Kidney capillary endothelial cell (primary cell): ENCODE measurements around the gene FBN1.

Experiments
- DNase-seq: peaks from one replicate; pipeline ENCODE4 v3.0.0-alpha.2; 2018; ENCODE audit warnings: low spot score

Gene FBN1

DNA sequence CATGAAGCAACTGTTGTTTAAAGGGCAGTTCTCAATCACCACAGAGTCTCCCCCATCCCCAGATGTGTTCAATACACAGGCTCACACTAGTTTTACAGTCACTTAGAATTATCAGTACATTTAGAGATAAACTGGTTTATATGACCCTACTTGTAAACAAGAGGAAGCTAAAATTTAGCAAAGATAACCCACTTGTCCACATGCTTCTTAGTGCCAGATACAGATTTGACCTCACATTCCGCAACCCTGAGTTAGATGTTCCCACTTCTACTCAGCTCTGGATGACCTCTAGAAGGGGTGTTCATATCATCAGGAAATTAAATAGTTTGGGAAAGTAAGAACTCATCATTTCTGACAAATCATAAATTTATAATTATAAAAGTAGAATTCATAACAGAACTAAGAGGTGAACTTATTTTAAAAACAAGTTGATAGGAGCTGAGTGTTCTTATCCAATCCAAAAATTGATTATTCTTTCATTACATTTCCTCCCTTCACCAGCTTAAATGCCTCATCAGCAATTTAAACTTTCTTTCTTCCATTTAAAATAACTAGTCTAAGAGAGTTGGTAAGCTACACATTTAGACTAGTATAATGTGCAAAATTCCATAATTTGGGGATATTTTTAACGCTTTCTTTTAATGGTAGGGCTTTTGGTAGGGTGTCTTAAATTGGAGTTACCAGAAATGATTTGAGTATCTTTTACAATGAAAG, 131.2 kb downstream of the FBN1 start:
- no peak for DNase-seq

DNA sequence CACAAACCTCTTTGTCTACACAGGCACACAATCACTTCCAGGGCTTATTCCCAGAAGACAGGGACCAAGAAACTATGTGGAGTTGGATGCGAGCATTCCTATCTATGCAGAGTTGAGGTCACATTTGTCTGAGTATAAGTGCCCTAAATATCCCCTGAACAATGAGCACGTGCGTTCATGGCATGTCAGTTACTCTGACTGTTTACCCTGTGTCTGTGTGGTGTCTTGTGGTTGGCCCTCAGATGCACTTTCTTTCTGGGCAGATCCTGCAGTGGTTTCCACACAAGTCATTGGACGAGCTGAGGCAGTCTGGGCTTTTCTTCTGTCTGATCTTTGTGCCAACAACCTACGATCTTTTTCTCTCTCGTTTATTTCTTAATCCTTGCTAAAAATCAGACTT, 134.5 kb downstream of the FBN1 start:
- DNase-seq = no peak

DNA sequence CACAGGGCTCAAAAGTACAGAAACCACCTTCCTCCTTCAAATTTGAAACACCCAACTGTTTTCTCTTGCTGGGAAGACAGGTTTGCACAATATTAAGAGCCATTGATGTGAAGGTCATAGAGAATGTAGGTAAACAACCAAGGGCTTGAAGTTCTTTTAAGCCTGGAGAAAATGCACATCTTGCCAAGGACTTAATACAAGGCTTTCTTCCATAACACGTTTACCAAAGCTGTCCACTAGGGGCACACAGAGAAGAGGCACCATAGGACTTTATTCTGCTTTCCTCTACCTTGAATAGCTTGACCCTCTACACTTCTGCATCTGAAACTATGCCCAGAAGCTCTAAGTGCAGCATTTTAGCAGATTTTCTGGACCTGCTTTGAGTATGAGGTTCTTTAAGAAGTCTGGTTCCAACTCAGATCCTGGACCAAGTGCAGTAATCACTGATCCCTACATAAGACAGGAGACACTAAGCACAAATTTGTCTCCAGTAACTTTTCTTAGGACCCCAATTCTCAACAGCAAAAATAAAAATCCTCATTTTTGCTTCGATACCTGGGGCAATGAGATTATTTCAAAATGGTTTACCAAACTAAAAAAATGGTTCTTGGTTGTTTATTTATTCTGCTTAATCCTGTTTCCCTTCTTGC, 138.0 kb downstream of the FBN1 start:
- DNase-seq = peak; percentile 41

DNA sequence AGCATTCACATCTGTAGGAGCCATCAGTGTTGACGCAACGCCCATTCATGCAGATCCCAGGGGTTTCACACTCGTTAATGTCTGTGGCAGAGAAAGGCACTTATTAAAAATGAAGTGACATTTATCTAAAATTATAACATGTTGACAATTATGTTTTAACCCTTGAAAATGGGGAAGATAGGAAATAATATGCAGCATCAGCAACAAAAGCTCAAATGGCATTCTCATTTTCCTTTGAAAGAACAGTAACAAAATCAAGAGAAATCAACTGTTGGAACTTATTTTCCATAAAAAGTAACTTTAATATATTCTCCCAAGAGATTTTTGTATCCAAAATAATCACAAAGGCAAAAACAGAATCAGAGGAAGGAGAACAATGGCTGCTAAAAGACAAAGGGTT, 140.4 kb downstream of the FBN1 start:
- no peak for DNase-seq

DNA sequence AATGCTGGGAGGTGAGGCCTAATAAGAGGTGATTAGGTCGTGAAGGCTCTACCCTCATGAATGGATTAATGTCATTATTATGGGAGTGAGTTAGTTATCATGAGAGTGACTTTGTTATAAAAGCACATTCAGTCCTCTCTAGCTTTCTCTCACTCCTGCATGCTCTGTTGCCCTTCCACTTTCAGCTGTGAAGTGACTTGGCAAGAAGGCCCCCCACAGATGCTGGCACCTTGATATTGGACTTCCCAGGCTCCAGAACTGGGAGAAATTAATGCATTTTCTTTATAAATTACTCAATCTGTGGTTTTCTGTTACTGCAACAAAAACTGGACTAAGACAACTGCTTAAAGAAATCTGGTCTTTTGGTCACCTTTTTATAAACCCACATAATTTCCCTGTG, 144.3 kb downstream of the FBN1 start:
- no peak for DNase-seq

DNA sequence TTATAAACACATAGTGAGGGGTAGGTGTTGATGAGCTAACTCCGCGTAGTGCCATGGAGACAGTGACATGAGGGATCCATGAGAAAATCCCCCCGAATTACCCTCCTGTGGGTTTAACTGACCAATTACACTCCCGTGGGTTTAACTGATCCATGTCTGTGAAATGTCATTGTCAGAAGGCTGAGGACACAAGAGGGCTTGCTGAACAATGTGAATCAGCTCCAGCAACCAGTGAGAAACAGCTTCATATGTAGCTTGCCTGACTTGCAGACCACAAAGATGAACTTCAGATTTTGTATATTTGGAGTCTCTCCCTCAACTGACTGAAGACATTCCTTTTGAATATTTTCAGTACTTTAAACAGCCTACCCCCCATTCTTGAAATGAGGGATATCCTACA, 144.9 kb downstream of the FBN1 start:
- DNase-seq = no peak

DNA sequence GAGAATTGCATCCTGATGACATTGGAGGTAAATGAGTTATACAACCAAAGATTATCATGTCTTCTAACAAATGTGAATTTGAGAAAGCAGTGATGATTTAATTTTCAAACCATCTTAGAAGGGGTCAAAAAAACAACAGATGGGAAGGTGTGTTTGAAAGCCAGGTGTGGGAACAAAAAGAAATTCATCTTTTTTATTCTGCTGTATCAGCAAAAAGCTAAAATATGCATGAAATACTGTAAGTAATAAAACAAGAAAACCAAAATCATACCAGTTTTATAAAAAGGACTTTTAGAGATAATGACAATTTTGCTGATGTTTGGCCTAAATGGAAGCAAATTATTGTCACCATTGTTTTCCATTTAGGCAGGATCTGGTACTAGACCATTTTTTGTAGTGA, 145.5 kb downstream of the FBN1 start:
- no peak for DNase-seq

DNA sequence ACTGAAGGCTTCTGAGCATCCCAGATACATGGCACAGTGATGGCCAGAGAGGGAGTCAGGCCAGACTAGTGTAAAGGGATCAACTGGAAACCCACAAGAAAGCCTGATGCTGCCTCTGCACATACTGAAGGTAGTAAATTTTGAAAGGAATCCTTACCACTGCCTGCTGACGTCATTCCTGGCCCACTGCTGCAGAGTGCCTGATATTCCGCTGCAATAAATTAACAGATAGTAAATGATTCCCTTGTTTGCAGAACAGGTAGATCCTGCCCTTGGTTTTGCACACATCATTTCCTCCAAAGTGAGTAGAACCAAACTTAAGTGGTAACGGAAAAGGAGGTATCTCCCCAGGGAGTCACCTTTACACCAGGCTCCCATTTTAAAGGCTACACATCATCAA, 146.7 kb downstream of the FBN1 start:
- DNase-seq = no peak

DNA sequence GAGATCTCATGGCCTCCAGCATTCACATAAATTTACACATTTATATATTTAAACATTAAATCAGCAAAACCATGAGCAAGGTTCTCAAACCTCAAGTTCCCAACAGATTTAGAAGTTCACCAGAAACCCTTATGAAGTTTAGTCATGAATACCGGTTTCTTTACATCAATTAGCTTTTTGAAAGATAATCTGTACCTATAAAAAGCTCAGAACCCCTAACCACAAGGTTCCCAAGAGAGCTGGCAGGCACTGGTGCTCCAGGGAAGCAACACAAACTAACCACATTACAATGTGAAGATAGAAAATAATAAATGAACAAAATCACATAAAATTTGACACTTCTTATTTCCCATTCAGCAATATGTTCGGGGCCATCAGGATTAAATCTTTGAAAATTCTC, 150.9 kb downstream of the FBN1 start:
- no peak for DNase-seq

DNA sequence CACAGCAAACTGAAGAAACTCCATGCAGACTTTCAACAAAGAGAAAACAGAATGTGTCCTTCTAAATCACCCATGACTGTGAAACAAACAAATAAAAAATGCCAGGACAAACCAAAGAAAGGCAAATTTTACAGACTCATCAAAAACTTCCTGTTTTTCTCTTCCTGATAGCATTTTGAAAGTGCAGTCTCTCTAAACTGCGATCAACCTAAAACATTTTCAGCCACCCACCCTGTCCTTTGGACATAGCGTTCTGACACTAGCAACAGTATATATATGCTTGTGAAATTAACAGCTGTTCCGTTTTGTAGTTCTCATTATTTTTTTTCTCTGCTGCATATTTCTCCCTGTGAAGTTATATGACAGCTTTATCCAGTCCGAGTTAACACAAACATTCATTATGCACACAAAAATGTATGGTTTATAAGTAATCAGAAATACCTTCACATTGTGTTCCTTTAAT, 151.7 kb downstream of the FBN1 start:
- no peak for DNase-seq

DNA sequence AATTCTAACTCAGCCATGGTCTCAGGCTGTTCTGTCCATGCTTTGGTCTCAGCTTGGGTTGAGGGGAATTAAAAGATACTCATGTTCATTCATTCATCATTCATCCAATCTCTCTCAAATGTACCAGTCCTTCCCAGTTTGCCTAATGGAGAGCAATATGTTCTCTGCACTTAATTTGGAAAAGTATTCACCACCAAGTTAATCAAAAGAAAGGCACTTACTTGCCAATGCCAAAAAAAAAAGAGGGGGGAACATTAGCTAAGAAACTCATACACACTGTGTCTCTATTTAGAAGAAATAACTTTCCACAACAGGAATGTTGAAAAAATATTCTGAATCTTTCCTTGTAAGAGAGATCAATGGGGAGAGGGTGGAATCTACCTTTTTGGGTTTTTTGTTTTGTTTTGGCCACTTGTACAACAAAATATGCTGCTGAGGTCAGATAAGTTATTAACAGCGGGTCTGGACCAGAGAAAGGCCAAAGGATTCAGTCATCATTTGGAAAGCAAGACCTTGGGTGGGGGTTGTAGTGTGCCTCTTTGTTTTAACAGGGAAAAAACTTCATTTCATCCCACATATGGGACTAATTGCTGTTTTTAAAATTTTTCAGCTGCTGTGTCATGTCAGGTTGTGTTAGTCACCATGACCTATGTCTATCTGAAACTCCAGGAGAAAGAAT, 152.3 kb downstream of the FBN1 start:
- DNase-seq = peak; percentile 57

DNA sequence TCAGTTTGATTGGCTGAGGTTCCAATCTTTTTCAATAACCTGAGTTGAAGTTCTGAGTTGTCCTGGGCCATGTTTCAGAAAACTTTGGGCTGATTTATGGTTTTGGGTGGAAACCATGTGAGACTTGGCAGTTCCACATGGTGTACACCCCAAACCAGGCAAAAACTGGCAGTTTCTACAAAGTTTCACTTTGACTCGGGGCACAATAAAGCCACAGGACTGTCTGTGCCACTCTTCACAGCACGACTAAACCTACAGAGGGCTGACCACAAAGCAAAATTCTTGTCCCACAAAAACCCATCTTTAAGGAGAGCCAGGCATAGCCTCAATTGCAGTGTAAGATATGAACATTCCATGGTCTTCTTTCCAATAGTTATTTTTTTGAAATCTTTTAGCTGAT, 159.3 kb downstream of the FBN1 start:
- DNase-seq = no peak

DNA sequence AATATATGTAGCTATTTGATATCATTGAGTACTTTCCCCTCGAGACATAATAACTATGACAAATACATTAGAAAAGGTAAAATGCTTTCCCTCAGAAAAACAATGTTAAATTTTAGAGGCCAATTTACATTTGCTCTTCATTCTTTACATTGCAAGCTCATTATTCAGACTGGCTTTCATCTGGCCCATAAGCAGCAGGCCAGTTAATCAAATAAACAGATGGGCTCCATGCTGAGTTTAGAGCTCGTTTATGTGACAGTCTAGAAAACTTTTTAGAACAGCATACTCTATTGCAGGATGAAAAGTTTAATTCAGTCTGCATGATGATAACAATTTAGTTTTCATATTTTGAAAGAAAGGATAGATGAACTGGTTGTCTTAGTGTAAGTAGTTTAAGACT, 163.7 kb downstream of the FBN1 start:
- DNase-seq = no peak

DNA sequence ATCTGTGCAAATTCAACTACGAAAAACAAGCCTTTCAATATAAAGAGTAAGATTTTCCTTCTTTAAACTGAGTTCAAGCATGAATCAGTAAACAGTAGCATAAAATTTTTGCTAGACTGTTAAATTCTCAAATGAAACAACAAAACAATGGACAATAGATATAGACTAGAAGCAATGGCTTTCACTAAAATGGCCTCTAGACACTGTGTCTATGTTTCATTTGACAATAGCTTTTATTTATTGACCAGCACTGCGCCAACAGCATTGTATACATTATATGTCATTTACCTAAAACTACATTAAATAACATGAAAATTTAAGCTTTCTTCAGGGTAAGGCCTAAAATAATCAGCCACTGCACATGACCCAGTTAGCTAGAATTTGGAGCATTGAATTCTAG, 165.8 kb downstream of the FBN1 start:
- no peak for DNase-seq

DNA sequence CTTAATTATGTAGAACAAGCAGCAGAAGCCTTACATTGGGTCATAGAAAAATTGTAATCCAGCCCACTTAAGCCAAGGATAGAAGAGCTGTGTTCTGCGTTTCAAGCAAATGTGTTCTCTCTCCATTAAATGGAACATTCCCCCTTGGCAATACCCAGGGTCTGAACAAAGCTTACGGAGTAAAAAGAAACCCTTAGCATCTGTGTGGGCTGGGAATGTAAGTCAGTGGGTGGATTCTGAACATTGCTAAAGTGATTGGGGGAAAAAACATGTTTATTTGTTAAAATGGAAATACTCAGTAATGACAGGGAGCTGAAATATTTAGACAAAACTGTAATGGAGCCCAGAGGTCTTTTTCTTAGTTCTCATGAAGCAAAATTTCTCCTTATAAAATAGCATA, 166.9 kb downstream of the FBN1 start:
- no peak for DNase-seq

DNA sequence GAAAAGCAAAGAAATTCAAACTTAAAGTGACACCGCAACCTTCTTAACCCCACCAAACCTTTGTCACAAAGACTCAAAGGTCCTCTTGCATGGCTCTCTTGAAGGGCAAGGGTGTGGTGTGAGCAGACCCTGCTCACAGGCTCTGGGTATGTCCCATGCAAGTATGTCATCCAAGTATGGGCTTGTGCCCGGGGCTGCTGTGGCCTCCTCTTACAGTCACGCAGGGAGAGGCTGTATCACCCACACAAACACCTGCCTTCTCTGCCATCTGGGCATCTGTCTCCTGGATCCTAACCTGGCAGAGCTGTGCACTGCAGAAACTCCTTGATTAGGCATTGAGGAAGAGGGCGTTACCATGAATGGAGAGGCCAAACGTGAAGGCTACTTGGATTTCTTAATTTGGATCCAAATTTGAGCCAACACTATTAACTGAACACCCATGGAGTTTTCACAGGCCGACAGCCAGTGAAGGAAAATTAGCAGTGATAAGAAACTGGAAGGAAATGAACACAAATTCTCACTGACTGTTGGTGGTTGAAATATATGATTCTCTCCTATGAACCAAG, 167.6 kb downstream of the FBN1 start:
- no peak for DNase-seq

DNA sequence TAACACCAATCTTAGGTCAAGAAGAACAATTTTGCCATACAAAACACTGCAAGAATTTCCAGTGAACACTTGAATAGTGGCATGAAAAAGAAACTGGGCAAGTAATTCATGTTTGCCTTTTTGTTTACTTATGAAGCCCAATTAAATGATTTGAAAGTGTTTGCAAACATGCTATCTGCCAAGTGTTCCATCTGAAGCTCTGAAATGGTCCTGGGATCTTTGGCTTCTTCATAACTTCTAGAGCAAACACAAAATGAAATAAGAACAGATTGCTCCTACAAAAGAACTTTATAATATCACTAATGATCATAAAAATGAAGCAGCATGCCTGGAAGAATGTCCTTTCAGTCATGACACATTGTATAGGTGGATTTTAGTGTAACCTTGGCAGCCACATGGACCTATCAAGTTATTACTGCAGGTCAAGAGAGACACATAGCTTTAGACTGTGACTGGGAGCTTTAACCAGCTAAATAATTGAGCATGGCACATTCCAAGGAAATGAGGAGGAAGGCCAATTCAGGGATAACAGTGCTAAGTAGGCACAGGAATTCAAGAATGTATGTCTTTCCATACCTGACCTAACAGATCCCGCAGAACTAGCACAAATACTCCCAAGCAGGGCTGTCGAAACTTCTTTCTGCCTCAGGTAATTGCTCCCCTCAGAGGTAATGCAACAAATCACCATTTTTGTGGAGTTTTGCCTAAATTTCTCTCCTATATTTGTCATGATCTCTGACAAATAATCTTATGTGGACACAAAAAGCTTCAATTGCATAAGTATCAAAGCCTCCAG, 169.7 kb downstream of the FBN1 start:
- no peak for DNase-seq

DNA sequence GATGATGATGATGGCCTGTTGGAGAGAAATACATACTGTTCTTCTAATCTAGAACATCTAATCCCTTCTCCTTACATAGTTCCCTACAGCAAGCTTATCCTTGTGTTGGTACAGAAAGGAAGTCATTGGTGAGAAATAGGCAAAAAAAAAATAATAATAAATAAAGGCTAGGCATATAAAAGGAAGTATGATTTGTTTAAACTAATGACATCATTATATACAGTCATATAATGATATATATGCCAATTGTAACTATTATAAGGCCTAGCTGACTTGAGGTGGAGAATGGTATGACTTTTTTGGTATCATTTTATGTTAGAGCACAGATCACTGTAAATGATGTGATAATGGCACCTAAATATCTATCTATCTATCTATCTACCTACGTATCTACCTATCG, 171.8 kb downstream of the FBN1 start:
- no peak for DNase-seq

DNA sequence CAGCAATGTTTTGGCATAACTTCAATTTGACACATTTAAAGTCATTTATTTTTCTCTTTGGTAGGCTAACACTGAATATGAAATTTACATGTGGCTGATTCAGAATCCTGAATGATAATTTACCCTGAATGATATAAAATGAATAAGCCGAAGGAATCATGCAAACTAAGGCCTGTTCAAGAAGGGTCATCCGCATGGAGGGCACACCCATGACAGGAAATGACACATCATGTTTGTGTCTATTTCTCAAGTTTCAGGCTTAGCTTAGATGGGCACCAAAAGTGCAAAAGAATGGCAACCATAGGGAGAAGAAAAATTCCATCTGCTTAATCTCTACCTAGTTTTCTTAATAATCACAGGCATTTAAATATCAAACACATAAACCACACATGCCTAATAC, 172.8 kb downstream of the FBN1 start:
- DNase-seq = no peak

DNA sequence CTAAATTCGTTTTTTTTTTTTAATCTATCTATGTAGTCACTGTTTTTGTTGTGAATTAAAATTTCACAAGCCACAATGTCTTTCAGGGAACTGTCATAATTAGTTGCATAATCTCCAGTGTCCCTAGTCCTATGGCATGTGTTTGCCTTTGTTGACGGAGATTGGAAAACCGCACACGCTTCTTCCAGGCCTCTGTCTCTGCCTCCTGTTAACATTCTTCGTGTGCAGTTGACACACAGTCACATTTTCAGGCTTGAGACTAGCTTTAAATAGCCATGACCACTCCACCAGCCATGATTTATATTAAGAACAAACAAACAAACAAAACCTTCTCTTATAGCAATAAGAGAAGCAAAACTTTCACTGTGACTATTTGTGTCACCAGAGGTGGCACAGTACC, 174.4 kb downstream of the FBN1 start:
- DNase-seq = no peak

DNA sequence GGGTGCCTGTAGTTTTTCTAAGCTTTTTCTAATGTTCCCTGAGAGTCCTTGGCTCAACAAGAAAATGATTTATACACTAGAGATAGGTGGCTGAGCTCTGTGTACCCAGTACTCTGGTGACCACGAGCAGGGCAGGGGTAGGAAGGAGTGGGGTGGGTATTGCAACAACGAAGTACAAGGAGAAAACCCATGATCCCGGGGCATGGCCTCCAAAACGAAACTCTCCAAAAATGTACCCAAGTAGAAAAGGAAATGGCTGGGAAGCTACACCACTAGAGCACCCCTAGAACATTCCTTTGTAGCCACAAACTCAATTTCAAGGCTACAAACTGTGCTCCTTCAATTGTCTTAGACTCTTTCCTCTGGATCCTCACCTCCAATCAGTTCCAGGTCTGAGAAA, 175.4 kb downstream of the FBN1 start:
- DNase-seq = no peak

DNA sequence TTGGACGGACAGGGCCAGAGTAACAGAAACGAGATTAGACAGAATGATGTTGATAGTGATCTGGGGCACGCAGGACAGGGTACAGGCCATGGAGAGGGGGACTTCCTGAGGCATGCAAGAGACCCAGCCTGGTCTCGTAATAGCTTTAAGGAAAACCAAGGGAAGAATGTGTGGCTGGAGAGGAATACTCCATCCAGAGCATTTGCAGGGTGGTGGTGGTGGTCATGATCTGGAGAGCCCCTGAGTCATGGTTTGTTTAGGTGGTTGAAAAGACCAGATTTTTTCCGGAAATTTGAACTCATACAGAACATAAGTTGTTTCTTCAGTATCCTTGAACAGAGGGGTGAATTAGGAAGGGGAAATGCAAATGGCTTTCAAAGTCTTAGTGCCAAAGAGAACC, 175.8 kb downstream of the FBN1 start:
- DNase-seq = no peak
